Thyroid gland (tissue), 4 donors: ENCODE measurements around the gene CLDN4.

Experiments used
- CTCF ChIP-seq, 6 experiments: fragments of 200-600 bp in 3 of 6; fragments of 450-650 bp in 3 of 6; sonication (generic) in 3 of 6; IDR thresholded peaks; one replicate each; pipeline ENCODE4 v1.5.1; 2016 to 2019; ENCODE audit warnings: antibody characterized with exemption in 6 of 6, mild to moderate bottlenecking in 2 of 6, inconsistent platforms in 1 of 6, moderate library complexity in 1 of 6
- POLR2A ChIP-seq, 2 donors: fragments of 450-650 bp; IDR thresholded peaks; one replicate each; pipeline ENCODE4 v1.6.1; 2017; ENCODE audit warnings: antibody characterized with exemption in 2 of 2, mild to moderate bottlenecking in 2 of 2, moderate library complexity in 1 of 2

DNA sequence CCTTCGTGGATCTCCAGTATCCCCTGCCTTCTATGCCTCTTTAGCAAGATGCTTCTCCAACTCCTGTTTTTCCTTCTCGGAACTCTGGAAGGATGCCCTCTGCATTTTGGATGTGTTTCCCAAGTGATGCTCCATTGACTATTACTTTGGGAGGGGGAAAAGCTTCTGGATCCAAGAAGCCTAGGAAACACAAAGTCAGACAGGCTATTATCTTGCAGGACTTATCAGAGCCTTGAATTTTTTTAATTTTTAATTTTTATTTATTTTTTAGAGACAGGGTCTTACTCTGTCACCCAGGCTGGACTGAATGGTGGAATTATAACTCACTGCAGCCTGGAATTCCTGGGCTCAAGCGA is 51.2 kb downstream of the CLDN4 start:
- TF ChIP-seq CTCF (IDR thresholded peaks at IDR 0.05), result no peak
- no peak for TF ChIP-seq POLR2A (IDR thresholded peaks at IDR 0.05)
